ACC112 (cell line): ENCODE measurements around the gene CLIC1.

Source experiments
- H2AFZ ChIP-seq: fragments of 200-600 bp; sonication (generic); one replicate; pipeline ENCODE4 v1.6.0; 2017; ENCODE audit warnings: antibody characterized with exemption, low read length; ENCODE audit not compliant: unreplicated experiment
- H3K27ac ChIP-seq: fragments of 200-600 bp; sonication (generic); 2 replicates; pipeline ENCODE4 v1.5.1; 2014; ENCODE audit warnings: low read depth, mild to moderate bottlenecking, antibody characterized with exemption, low read length, moderate library complexity
- H3K27me3 ChIP-seq: fragments of 200-600 bp; sonication (generic); 2 replicates; pipeline ENCODE4 v1.6.1; 2014; ENCODE audit warnings: mild to moderate bottlenecking, antibody characterized with exemption, low read length, moderate library complexity, mixed read lengths; ENCODE audit not compliant: insufficient read depth
- H3K36me3 ChIP-seq: fragments of 200-600 bp; sonication (generic); 2 replicates; pipeline ENCODE4 v1.6.1; 2016; ENCODE audit warnings: mild to moderate bottlenecking, antibody characterized with exemption, low read length, moderate library complexity, mixed read lengths; ENCODE audit not compliant: insufficient read depth
- H3K4me1 ChIP-seq: fragments of 200-600 bp; sonication (generic); one replicate; pipeline ENCODE4 v1.6.1; 2016; ENCODE audit warnings: low read length, mixed read lengths; ENCODE audit not compliant: insufficient read depth, unreplicated experiment, control insufficient read depth
- H3K4me3 ChIP-seq: fragments of 200-600 bp; sonication (generic); 2 replicates; pipeline ENCODE4 v1.5.1; 2014; ENCODE audit warnings: mild to moderate bottlenecking, low read depth, low read length
- H3K79me2 ChIP-seq: fragments of 200-600 bp; sonication (generic); one replicate; pipeline ENCODE4 v1.6.0; 2016; ENCODE audit warnings: low read length; ENCODE audit not compliant: control insufficient read depth, unreplicated experiment, insufficient read depth

CLIC1 gene

GRCh38 chr6:31686483-31686882 lies 49.8 kb downstream of the CLIC1 start:
- H3K36me3 ChIP-seq: no peaks in the 10 kb centered on the region; the same call in 1 of the 2 replicates

GRCh38 chr6:31683591-31683990 lies 52.7 kb downstream of the CLIC1 start:
- Histone ChIP-seq H2AFZ (no peak overlapping the region), H3K4me3 (no peak overlapping the region), H3K36me3 (no peaks in the 10 kb centered on the region; the same call in 1 of the 2 replicates)

More at GRCh38 chr6:31686483-31686882, 49.8 kb downstream of the CLIC1 start:
- Histone ChIP-seq H3K27ac (no peak overlapping the region), H2AFZ (no peak overlapping the region), H3K4me1 (peaks cover 1% of the 10 kb centered on the region), H3K4me3 (no peak overlapping the region), H3K79me2 (no peaks in the 10 kb centered on the region), H3K27me3 (no peaks in the 10 kb centered on the region)

GRCh38 chr6:31681135-31681671 lies 55.1 kb downstream of the CLIC1 start:
- peak overlapping the region; percentile 81 for H3K4me3 ChIP-seq
- no peaks in the 10 kb centered on the region for H3K79me2 ChIP-seq
- no peaks in the 10 kb centered on the region for H3K36me3 ChIP-seq
- H3K4me1 ChIP-seq: peaks cover 8% of the 10 kb centered on the region
- H3K27ac ChIP-seq: 0 out of 2 replicates have a peak overlapping the region, but pooled peaks have one; percentile 28
- H2AFZ ChIP-seq: peak overlapping the region; percentile 81
- no peaks in the 10 kb centered on the region for H3K27me3 ChIP-seq

More at GRCh38 chr6:31683591-31683990, 52.7 kb downstream of the CLIC1 start:
- no peaks in the 10 kb centered on the region for H3K27me3 ChIP-seq
- H3K27ac ChIP-seq: no peak overlapping the region
- H3K79me2 ChIP-seq: no peaks in the 10 kb centered on the region
- H3K4me1 ChIP-seq: peaks cover 8% of the 10 kb centered on the region
